ENCODE measurements around the gene MGMT. TPM values are rescaled to one million over a fixed set of nuclear protein-coding genes. Genes with fewer than 3 reads are reported as not detected.

Gene MGMT
- total and polyA plus RNA-seq, 9 of the 15 experiments (the other 6 are each of a cell fraction or from before 2014, with no cell fraction given) = 0.03 to 0.29 (median 0.11) TPM; not detected in 4

DNA sequence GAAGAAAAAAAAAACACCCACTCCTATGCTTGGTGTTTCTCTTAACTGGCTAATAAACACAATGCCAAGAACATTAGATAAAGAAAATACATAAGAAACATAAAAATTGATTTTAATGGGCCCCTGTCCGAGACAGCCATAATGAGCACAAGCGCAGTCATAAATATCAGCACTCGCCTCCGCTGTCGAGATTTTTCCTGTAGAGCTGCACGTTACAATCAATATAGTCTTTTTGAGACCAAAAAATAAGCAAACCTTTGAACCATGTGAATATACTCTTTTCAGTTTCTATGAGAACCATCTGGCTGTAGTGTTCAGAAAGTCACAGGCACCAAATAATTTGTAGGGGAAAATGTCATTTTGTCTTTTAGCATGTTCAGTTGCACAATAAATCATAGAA is 70.1 kb downstream of the MGMT start:
- no peaks in the 10 kb centered on the region for H3K36me3 ChIP-seq (ENCODE audit: control insufficient read depth, insufficient read depth, low read length)
- ATAC-seq = no peak
- no peak overlapping the region for H3K9ac ChIP-seq (ENCODE audit: insufficient read depth in 1 of 2, low read depth in 2 of 2, low read length in 2 of 2)
- no peak overlapping the region for H3K4me3 ChIP-seq
- no peak for DNase-seq (ENCODE audit: extremely low read depth in 1 of 4, low spot score in 3 of 4)
- ChIA-PET CTCF (ENCODE audit: low intra/inter-chr PET ratio) (no interaction called here), POLR2A (no interaction called here)
- H2AFZ ChIP-seq (ENCODE audit: low read depth, low read length) = no peak overlapping the region
- no peaks in the 10 kb centered on the region for H3K4me1 ChIP-seq (replicated peaks in 1 of 2; ENCODE audit: control insufficient read depth in 2 of 2, insufficient read depth in 2 of 2, low read length in 2 of 2)
- no peak overlapping the region for H3K27ac ChIP-seq (ENCODE audit: extremely low read depth, low read depth, low read length)
- H4K20me1 ChIP-seq (replicated peaks; ENCODE audit: control insufficient read depth, insufficient read depth, low read length) = no peaks in the 10 kb centered on the region
- 1% methylated on average over 6 of the region's 6 CpGs for WGBS (ENCODE audit: insufficient coverage, low coverage, missing lambda C conversion rate)
- no peaks in the 10 kb centered on the region for H3K9me1 ChIP-seq (ENCODE audit: control insufficient read depth, insufficient read depth, low read length)
- no peak for FAIRE-seq
- in situ Hi-C loops (cut with MboI) (no loop called here), intact Hi-C loops (cut with micrococcal nuclease) (no loop called here)
- no peaks in the 10 kb centered on the region for H3K79me2 ChIP-seq (ENCODE audit: control insufficient read depth, insufficient read depth, low read length)
- H3K9me3 ChIP-seq (replicated peaks; ENCODE audit: control insufficient read depth, insufficient read depth, low read depth, low read length) = no peaks in the 10 kb centered on the region
- TF ChIP-seq POLR3G (IDR thresholded peaks at IDR 0.05; ENCODE audit: extremely low read depth, insufficient read length, insufficient replicate concordance) (no peak), NEUROD1 (IDR thresholded peaks at IDR 0.05; ENCODE audit: borderline replicate concordance, low read depth, low read length, partially characterized antibody) (no peak), FOXP1 (CRISPR knock-in tag; IDR thresholded peaks at IDR 0.05) (no peak), ZNF143 (CRISPR knock-in tag; IDR thresholded peaks at IDR 0.05) (no peak)
- no TSS peak for BruUV-seq (replicated peaks)
- peaks cover 0 to 10% of the 10 kb centered on the region in 2 experiments; a peak in 2 of 5 replicates for H3K27me3 ChIP-seq (ENCODE audit: control insufficient read depth in 2 of 2, insufficient read depth in 2 of 2, low read length in 2 of 2)
- no peak overlapping the region for H3K4me2 ChIP-seq (ENCODE audit: insufficient read depth, low read length)

DNA sequence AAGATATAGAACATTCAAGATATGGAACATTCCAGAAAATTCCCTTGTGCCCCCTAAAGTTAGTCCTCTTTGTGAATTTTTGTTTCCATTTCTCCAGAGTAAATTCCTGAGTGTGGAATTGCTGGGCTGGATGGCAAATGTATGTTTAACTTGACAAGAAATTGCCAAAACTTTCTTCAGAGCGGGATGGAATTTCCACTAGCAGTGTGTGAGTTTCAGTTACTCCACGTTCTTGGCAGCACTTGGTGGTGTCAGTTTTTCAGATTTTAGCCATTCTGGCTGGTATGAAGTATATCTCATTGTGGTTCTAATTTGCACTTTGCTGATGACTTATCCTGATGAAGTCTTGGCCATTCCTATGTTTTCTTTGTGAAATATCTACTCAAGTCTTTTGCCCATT is 71.2 kb downstream of the MGMT start:
- no peaks in the 10 kb centered on the region for H4K20me1 ChIP-seq (replicated peaks; ENCODE audit: control insufficient read depth, insufficient read depth, low read length)
- no peak for DNase-seq (ENCODE audit: extremely low read depth in 1 of 4, low spot score in 3 of 4)
- H3K4me1 ChIP-seq (replicated peaks in 1 of 2; ENCODE audit: control insufficient read depth in 2 of 2, insufficient read depth in 2 of 2, low read length in 2 of 2) = no peaks in the 10 kb centered on the region
- no peak for ATAC-seq
- H3K9me1 ChIP-seq (ENCODE audit: control insufficient read depth, insufficient read depth, low read length) = no peaks in the 10 kb centered on the region
- WGBS (ENCODE audit: insufficient coverage, low coverage, missing lambda C conversion rate) = 6% methylated on average over 2 of the region's 2 CpGs
- H3K4me3 ChIP-seq = no peak overlapping the region
- in situ Hi-C loops (cut with MboI) (no loop called here), intact Hi-C loops (cut with micrococcal nuclease) (no loop called here)
- no peaks in the 10 kb centered on the region for H3K9me3 ChIP-seq (replicated peaks; ENCODE audit: control insufficient read depth, insufficient read depth, low read depth, low read length)
- CTCF ChIA-PET (ENCODE audit: low intra/inter-chr PET ratio) = no interaction called here
- no peak overlapping the region for H3K27ac ChIP-seq (ENCODE audit: extremely low read depth, low read depth, low read length)
- no peak overlapping the region for H3K9ac ChIP-seq (ENCODE audit: insufficient read depth in 1 of 2, low read depth in 2 of 2, low read length in 2 of 2)
- POLR2A ChIA-PET = no interaction called here
- H2AFZ ChIP-seq (ENCODE audit: low read depth, low read length) = no peak overlapping the region
- no peak overlapping the region for H3K4me2 ChIP-seq (ENCODE audit: insufficient read depth, low read length)
- no peaks in the 10 kb centered on the region for H3K79me2 ChIP-seq (ENCODE audit: control insufficient read depth, insufficient read depth, low read length)
- no peaks in the 10 kb centered on the region for H3K36me3 ChIP-seq (ENCODE audit: control insufficient read depth, insufficient read depth, low read length)
- H3K27me3 ChIP-seq (ENCODE audit: control insufficient read depth in 2 of 2, insufficient read depth in 2 of 2, low read length in 2 of 2) = peaks cover 0 to 10% of the 10 kb centered on the region in 2 experiments; a peak in 2 of 5 replicates
- no peak for FAIRE-seq
- no TSS peak for BruUV-seq (replicated peaks)
- TF ChIP-seq TCF3 (CRISPR knock-in tag; IDR thresholded peaks at IDR 0.05) = no peak
- TF ChIP-seq, protein P1, sequence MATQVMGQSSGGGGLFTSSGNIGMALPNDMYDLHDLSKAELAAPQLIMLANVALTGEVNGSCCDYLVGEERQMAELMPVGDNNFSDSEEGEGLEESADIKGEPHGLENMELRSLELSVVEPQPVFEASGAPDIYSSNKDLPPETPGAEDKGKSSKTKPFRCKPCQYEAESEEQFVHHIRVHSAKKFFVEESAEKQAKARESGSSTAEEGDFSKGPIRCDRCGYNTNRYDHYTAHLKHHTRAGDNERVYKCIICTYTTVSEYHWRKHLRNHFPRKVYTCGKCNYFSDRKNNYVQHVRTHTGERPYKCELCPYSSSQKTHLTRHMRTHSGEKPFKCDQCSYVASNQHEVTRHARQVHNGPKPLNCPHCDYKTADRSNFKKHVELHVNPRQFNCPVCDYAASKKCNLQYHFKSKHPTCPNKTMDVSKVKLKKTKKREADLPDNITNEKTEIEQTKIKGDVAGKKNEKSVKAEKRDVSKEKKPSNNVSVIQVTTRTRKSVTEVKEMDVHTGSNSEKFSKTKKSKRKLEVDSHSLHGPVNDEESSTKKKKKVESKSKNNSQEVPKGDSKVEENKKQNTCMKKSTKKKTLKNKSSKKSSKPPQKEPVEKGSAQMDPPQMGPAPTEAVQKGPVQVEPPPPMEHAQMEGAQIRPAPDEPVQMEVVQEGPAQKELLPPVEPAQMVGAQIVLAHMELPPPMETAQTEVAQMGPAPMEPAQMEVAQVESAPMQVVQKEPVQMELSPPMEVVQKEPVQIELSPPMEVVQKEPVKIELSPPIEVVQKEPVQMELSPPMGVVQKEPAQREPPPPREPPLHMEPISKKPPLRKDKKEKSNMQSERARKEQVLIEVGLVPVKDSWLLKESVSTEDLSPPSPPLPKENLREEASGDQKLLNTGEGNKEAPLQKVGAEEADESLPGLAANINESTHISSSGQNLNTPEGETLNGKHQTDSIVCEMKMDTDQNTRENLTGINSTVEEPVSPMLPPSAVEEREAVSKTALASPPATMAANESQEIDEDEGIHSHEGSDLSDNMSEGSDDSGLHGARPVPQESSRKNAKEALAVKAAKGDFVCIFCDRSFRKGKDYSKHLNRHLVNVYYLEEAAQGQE (IDR thresholded peaks at IDR 0.05; ENCODE audit: borderline replicate concordance) = no peak
- TF ChIP-seq, protein P1 (CRISPR knock-in tag; IDR thresholded peaks at IDR 0.05; ENCODE audit: low read depth) = no peak
- no peak for TF ChIP-seq ZNF384 (IDR thresholded peaks at IDR 0.05; ENCODE audit: low read depth, low read length)

All from K562 (cell line).